Motor neuron (in vitro differentiated cells): ENCODE measurements around the gene APOBEC3H. TPM values are rescaled to one million over a fixed set of nuclear protein-coding genes. Genes with fewer than 3 reads are reported as not detected.

Source experiments
- ATAC-seq, 8 experiments: fragments of 200-7000 bp; cut with Tn5 transposase; replicated peaks in 6 of 8; 2 replicates each; pipeline ENCODE4 v1.8.0; 2021; ENCODE audit warnings: mild to moderate bottlenecking in 8 of 8, moderate library complexity in 8 of 8
- H3K27ac ChIP-seq, 2 donors: fragments of 250-450 bp; sonication (Bioruptor Pico); 2 replicates each; pipeline ENCODE4 v1.9.0; 2021; ENCODE audit warnings: antibody characterized with exemption in 2 of 2, mild to moderate bottlenecking in 2 of 2, moderate library complexity in 1 of 2
- H3K4me1 ChIP-seq, 2 donors: fragments of 250-450 bp; sonication (Bioruptor Pico); replicated peaks in 1 of 2; 2 replicates each; pipeline ENCODE4 v1.6.1; 2021; ENCODE audit warnings: antibody characterized with exemption in 2 of 2, mild to moderate bottlenecking in 2 of 2, moderate library complexity in 1 of 2
- H3K4me3 ChIP-seq, 5 donors: fragments of 250-450 bp; sonication (Bioruptor Pico); 2 replicates each; pipeline ENCODE4 v1.9.0; 2021; ENCODE audit warnings: antibody characterized with exemption in 5 of 5, mild to moderate bottlenecking in 5 of 5, moderate library complexity in 4 of 5
- WGBS, 10 experiments: fragments of 450-650 bp; shearing (Covaris generic); methylation state at CpG; one replicate each; pipeline ENCODE4 v1.0.0; 2022; 5-methylcytosine and 5-hydroxymethylcytosine counted together
- in situ Hi-C, 9 experiments: fragments of 400-800 bp; cut with MboI; loops; one replicate each; pipeline ENCODE4 v1.15.0; 2021; ENCODE audit warnings: low sequenced_read_pairs in 9 of 9, low pct_unique_long_range_greater_than_20kb in 2 of 9; ENCODE audit not compliant: unreplicated experiment in 9 of 9
- total RNA-seq, 8 experiments: library from RNA; unstranded; fragments of 300-600 nt; gene quantifications; 2 replicates each; pipeline versions ENCODE4 v1.2.3 to v1.2.4, GENCODE V29; 2022

Gene APOBEC3H
- total RNA-seq, 8 experiments from 2014 or later, result 0.94 to 3.2 (median 2.3) TPM; not detected in 5

GRCh38 chr22:39149915-39150847 is 53.1 kb downstream of the APOBEC3H start:
- Histone ChIP-seq H3K27ac (no peak overlapping the region), H3K4me3 (no peak overlapping the region), H3K4me1 (peaks cover 4 to 10% of the 10 kb centered on the region in 2 donors)
- 25 to 75% (median 58%) methylated on average over 1 to 5 of the region's 16 CpGs; no CpG with 5 or more reads in 3 of the 10 experiments for WGBS, 10 experiments
- ATAC-seq, result no peak
- in situ Hi-C loops, result loop anchor here in 8 of 9 experiments (25.0 kb wide), 4 partner anchors 162 to 887 kb away; partner anchors contain the start of genes ATF4 (in 6 of the 8), MIEF1 (in 6 of the 8) and RPL3 (in 2 of the 8)

- 17 to 66% (median 49%) methylated on average over 1 to 6 of the region's 6 CpGs; no CpG with 5 or more reads in 4 of the 10 experiments for WGBS, 10 experiments
- Histone ChIP-seq H3K27ac (no peak overlapping the region), H3K4me1 (peaks cover 4 to 10% of the 10 kb centered on the region in 2 donors), H3K4me3 (no peak overlapping the region)
- ATAC-seq, result no peak
- in situ Hi-C loops, result loop anchor here in 8 of 9 experiments (25.0 kb wide), 4 partner anchors 161 to 886 kb away; partner anchors contain the start of genes ATF4 (in 6 of the 8), MIEF1 (in 6 of the 8) and RPL3 (in 2 of the 8)
These were observed 53.8 kb downstream of the APOBEC3H start for GRCh38 chr22:39150848-39151215.

GRCh38 chr22:39151329-39151975 is 54.4 kb downstream of the APOBEC3H start:
- 40 to 80% (median 66%) methylated on average over 1 to 9 of the region's 16 CpGs; no CpG with 5 or more reads in 6 of the 10 experiments for WGBS, 10 experiments
- no peak for ATAC-seq
- peaks cover 0 to 6% of the 10 kb centered on the region in 2 donors for H3K4me1 ChIP-seq
- H3K27ac ChIP-seq, result no peak overlapping the region
- H3K4me3 ChIP-seq, result peak overlapping the region; percentile 43 to 62 (median 46)
- in situ Hi-C loops, result loop anchor here in 8 of 9 experiments (25.0 kb wide), 4 partner anchors 161 to 886 kb away; partner anchors contain the start of genes ATF4 (in 6 of the 8), MIEF1 (in 6 of the 8) and RPL3 (in 2 of the 8)

GRCh38 chr22:39152024-39152510 is 55.0 kb downstream of the APOBEC3H start:
- Histone ChIP-seq H3K27ac (peak overlapping the region; percentile 3 to 74), H3K4me1 (peaks cover 0 to 6% of the 10 kb centered on the region in 2 donors), H3K4me3 (peak overlapping the region; percentile 43 to 62 (median 46))
- WGBS, 10 experiments, result 12 to 60% methylated on average over 2 to 12 of the region's 44 CpGs; no CpG with 5 or more reads in 8 of the 10 experiments
- ATAC-seq, result no peak
- in situ Hi-C loops, result loop anchor here in 8 of 9 experiments (25.0 kb wide), 4 partner anchors 160 to 885 kb away; partner anchors contain the start of genes ATF4 (in 6 of the 8), MIEF1 (in 6 of the 8) and RPL3 (in 2 of the 8)

GRCh38 chr22:39152511-39153219 is 55.6 kb downstream of the APOBEC3H start, which contains the start of gene CBX7:
Gene CBX7, minus strand, starts transcription at chr22:39152680. Its CDS starts 236 bp downstream, at chr22:39152444.
- Histone ChIP-seq H3K4me3 (peak within 1 kb of the TSS; percentile 43 to 62 (median 46)), H3K4me1 (peaks cover 0 to 6% of the 10 kb centered on the region in 2 donors), H3K27ac (peak within 1 kb of the TSS; percentile 3 to 74)
- in situ Hi-C loops, result loop anchor here in 8 of 9 experiments (25.0 kb wide), 4 partner anchors 160 to 885 kb away; partner anchors contain the start of genes ATF4 (in 6 of the 8), MIEF1 (in 6 of the 8) and RPL3 (in 2 of the 8)
- ATAC-seq, result peak; percentile 86 to 92 (median 87)
- WGBS, 10 experiments, result 0% methylated on average over 7 of the region's 98 CpGs; no CpG with 5 or more reads in 9 of the 10 experiments

GRCh38 chr22:39153220-39153717 is 56.2 kb downstream of the APOBEC3H start:
- H3K4me1 ChIP-seq, result peaks cover 0 to 6% of the 10 kb centered on the region in 2 donors
- ATAC-seq, result peak in 5 of 8 experiments; percentile 4 to 20 (median 8)
- in situ Hi-C loops, result loop anchor here in 8 of 9 experiments (25.0 kb wide), 4 partner anchors 159 to 884 kb away; partner anchors contain the start of genes ATF4 (in 6 of the 8), MIEF1 (in 6 of the 8) and RPL3 (in 2 of the 8)
- 0 to 40% (median 7%) methylated on average over 1 to 14 of the region's 43 CpGs; no CpG with 5 or more reads in 5 of the 10 experiments for WGBS, 10 experiments
- H3K27ac ChIP-seq, result peak overlapping the region in 1 of 2 donors; percentile 56
- H3K4me3 ChIP-seq, result peak overlapping the region; percentile 43 to 62 (median 46)

Other genes with a start within 250 kb of the APOBEC3H start
- gene CBX6, start 225.0 kb upstream of the APOBEC3H start, total RNA-seq, result 100 to 1,000 TPM in 1 of 8 experiments, 10 to 100 TPM in 7; 17.6 to 141 (median 36.6) TPM
- under 1 TPM in 2 of 8 experiments, not detected in 6; 0.16 to 0.71 TPM for gene APOBEC3A, start 139.6 kb upstream of the APOBEC3H start, total RNA-seq
- gene APOBEC3B, start 114.9 kb upstream of the APOBEC3H start, total RNA-seq, result 10 to 100 TPM in 1 of 8 experiments, 1 to 10 TPM in 3, under 1 TPM in 4; 0.32 to 15.3 (median 1.1) TPM
- gene APOBEC3C, start 83.0 kb upstream of the APOBEC3H start, total RNA-seq, result 10 to 100 TPM in 3 of 8 experiments, 1 to 10 TPM in 4, under 1 TPM in 1; 0.96 to 59.2 (median 4.5) TPM
- 10 to 100 TPM in 3 of 8 experiments, under 1 TPM in 5; 0.29 to 16.3 (median 0.64) TPM for gene APOBEC3D, start 76.1 kb upstream of the APOBEC3H start, total RNA-seq
- 10 to 100 TPM in 2 of 8 experiments, 1 to 10 TPM in 5, under 1 TPM in 1; 0.38 to 16.9 (median 4.9) TPM for gene APOBEC3F, start 56.4 kb upstream of the APOBEC3H start, total RNA-seq
- gene APOBEC3G, start 20.0 kb upstream of the APOBEC3H start, total RNA-seq, result 10 to 100 TPM in 3 of 8 experiments, 1 to 10 TPM in 4, under 1 TPM in 1; 0.83 to 21.2 (median 4.3) TPM
- 1 to 10 TPM; 2.6 to 8.9 (median 4.8) TPM for gene CBX7, start 55.4 kb downstream of the APOBEC3H start, total RNA-seq
- gene PDGFB, start 147.7 kb downstream of the APOBEC3H start, total RNA-seq, result 1 to 10 TPM in 2 of 8 experiments, under 1 TPM in 5, not detected in 1; 0.24 to 6.7 (median 0.43) TPM
- gene RPL3, start 222.4 kb downstream of the APOBEC3H start, total RNA-seq, result 1,000 to 10,000 TPM; 1,236 to 3,241 (median 1,964) TPM